Measurements from ENCODE around the gene WNT3A.

Gene WNT3A

DNA sequence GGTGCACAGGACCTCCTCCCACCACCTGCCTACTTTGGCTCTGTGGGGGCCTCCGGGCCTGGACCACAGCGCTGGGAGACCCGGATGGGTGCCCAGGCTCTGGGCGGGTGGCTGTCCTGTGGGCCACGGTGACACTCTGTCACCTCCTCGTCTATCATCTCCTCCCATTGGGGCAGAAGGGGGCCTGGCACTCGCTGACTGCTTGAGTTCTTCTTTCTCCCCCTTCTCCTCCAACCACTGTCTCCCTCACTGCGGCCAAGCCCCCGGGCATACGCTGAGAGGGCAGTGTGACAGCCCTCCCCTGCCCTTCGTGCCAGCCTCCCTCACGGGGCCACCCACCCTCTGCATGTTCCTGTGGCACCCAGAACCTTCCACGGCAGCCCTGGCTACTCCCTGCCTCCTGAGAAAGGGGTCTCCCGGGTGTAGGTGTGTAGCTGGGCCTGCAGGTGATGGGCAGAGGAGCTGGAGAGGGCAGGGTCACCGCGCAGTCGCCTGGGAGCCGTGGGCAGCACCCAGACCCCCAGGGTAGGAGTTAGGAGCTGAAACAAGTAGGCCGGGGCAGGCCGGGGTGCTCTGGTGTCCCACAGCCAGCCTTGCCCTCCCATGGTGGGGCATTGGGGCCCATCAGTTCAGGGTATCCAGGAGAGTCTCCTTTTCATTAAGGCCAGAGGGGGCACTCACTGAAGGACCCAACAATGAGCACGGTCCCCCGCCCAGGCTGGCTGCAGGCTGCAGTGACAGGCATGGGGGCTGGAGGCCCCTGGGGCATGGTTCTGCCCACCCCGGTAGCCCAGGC is 66.5 kb downstream of the WNT3A start:
- DNase-seq, result no peak

DNA sequence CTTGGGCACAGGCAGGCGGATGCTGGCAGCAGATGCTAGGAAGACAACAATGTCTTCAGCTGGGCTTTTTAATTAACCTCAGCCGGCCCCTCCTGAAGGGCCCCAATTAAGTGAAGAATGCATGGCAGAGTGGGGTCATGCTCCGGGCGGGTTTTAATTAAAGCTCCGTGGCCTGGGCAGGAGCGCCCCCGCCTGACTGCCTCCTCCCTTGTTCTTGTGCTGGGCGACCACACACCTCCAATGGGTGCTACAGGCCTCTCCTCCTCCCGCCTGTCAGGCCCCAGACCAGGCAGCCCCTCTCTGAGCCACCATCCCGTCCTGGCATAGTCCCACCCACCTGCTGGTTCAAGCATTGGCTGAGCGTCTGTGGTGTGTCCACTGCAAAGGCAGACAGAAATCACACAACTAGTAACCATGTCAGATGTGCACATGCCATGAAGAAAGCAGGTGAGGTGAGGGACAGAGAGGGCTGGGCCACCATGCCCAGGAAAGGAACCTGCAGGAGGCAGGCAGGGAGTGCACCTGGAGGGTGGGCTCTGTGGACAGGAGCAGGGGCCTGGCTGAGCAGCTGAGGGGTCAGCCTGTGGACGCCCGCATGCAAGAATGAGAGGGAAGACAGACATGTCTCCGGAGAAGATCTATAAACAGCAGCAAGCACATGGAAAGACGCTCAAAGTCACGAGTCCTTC is 67.2 kb downstream of the WNT3A start:
- peak; percentile 59 for DNase-seq

GRCh38 chr1:228074954-228075730 is 68.3 kb downstream of the WNT3A start:
- peak; percentile 48 for DNase-seq

- DNase-seq, result no peak
Observed at GRCh38 chr1:228075801-228076271, 69.0 kb downstream of the WNT3A start.

DNA sequence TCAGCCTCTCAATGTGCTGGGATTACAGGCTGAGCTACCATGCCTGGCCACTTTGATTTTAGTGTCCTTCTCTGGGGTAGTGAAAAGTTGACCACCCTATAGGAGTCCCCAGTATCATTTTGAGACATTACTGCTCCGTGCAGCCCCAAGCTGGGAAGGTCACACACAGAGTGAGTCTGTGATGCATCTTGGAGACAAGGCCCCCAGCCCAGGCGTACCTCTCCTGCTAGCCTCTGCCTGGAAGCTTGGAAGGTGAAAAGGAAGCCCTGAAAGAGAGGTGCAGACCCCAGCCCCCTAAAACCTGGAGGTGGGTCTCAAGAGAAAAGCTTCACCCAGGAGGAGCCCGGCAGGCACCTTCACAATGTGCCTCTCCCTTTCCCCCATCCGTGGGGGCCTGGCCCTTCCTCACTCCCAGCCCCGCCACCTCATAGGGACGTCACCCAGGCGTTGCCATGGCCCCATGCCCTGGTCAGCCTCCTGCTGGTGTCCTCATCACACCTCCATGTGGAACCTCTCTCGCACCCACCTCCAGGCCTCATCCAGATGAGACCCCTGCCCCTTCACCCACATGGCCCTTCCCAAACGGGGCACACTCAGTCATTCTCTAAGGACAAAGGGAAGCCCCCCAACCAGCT is 70.1 kb downstream of the WNT3A start:
- no peak for DNase-seq

DNA sequence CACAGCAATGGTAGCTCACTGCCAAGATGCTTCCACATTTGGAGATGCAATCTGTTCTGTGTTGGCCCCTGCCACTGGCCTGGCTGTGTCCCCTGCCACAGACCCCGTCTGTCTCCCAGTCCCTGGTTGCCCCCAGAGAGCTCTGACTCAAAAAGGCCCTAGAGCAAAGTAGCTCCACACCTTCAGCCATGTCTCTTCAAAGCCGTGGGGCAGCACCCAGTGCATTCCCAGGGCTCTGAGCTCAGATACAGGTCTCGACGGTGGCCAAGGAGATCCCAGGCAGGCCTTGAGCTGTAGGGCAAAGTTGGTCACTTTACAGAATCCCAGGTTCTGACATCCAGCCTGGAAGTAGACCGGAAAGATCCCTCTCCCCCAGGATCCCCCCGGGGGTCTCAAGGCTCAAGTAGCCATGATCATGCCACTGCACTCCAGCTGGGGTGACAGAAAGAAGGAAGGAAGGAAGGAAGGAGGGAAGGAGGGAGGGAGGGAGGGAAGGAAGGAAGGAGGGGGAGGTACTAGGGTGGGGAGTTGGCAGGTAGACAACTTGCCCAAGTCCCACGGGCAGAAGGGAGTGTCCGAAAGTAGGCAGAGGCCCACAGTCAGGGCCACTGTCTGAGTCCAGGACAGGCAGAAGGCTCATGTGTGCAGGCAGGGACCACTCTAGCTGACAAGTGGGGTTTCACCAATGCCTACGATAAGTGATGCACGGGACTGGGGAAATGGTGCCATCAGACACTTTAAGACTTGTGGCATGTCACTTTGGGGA is 71.0 kb downstream of the WNT3A start:
- no peak for DNase-seq

DNA sequence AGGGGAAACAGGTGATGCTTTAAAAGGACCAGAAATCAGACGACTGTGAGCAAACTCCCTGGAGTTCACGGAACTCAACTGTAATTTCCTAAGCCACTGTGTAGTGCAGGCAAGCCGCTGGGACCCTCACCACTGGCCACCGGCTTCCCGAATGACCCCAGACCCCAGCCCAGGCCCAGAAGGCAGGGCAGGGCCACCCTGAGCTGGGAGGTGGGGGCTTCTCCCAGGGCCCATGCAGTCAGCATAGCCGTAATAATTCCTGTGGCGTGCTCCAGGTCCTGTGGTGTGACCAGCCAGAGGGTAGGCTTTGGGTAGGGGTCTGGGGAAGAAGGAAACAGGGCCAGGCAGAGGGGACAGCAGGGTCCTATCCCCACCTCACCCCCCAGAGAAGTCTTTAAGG is 72.2 kb downstream of the WNT3A start:
- DNase-seq, result no peak

DNA sequence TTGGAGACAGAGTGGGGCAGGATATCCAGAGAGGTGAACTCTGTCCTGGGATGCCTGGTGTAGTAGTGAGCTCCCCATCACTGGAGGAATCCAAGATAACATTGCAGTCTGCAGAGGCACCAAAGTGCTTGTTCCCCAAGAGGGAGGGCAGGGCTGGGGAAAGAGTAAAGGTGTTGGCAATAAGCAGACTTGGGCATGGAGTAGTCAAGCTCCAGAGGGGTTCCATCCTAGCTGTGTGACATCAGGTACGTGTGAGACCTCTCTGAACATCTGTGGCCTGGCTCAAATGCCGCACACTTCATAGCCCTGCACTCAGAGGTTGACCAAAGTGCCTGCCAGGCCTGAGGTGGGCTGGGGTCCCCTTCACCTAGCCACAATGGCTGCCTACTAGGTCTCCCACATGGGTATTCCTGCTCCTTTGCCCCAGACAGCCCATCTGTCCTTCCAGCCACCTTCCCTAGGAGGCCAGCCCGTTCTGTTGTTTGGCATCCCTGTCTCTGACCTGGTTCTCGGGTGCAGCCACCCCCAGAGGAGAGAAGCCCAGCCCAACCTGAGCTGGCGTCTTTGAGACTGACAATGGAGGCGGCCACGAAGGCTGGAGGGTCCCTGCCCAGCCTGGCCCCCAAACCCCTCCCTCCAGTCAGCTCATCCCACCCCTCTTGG is 72.9 kb downstream of the WNT3A start:
- DNase-seq, result no peak

DNA sequence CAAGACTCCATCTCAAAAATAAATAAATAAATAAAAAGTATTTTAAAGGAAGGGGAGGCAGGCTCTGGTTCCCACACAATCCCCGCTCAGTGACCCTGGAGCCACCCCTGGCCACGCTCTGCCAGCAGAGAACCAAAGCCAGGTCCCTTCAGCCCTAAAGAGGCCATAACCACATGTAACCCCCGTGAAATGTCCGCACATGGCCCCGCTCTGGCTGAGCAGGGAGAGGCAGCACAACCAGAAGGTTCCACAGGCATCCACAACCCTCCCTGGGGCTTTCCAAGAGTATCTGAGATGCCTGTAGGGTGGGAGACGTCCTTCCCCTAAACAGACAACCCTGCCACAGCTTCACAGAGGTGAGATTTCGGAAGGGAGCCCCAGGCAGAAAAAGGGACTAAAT is 74.3 kb downstream of the WNT3A start:
- DNase-seq, result no peak

- DNase-seq, result peak; percentile 64
Observed at GRCh38 chr1:228081578-228082213, 74.9 kb downstream of the WNT3A start.

GRCh38 chr1:228082214-228082917 is 75.6 kb downstream of the WNT3A start, which contains the start of gene ARF1:
Gene ARF1, plus strand, starts transcription at chr1:228082708. Its CDS starts 14,407 bp downstream, at chr1:228097115.
- DNase-seq, result peak; percentile 97

GRCh38 chr1:228082918-228083870 is 76.4 kb downstream of the WNT3A start:
- peak; percentile 77 for DNase-seq

- peak; percentile 54 for DNase-seq
Observed at GRCh38 chr1:228083871-228084278, 77.1 kb downstream of the WNT3A start.

DNA sequence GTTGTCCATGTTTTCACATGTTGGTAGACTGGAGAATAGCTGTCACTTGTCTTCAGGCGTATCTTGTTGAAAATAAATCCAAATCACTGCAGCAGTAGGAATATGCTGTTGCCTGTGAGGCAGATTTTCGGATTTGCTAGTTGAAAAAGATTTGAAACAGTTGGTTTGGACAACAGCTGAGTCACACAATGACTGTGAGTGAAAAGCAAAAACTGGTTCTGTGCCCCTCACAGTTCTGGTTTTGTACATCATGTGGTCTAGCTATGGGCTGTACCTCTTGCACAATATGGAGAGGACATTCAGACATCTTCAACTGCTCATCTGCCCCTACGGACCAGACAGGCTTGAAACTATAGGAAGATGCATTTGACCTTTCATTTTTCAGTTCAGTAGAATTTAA is 77.5 kb downstream of the WNT3A start:
- no peak for DNase-seq

- no peak for DNase-seq
Observed at GRCh38 chr1:228084797-228085196, 78.0 kb downstream of the WNT3A start.

- DNase-seq, result no peak
Observed at GRCh38 chr1:228085287-228085951, 78.6 kb downstream of the WNT3A start.

- DNase-seq, result no peak
Observed at GRCh38 chr1:228087771-228088251, 81.0 kb downstream of the WNT3A start.

Measured in DMS53 (cell line).